Activated gamma-delta T cell treated with anti-CD3 and anti-CD28 coated beads, Interleukin-2, amount 50 U/mL, for 16 hours (primary cell): ENCODE measurements around the gene DHX35.
A peak's percentile ranks its signal among the peaks of the same experiment; 100 is the strongest.

Experiments used
- DNase-seq: peaks from one replicate; pipeline ENCODE4 v3.0.0-alpha.2; 2020; ENCODE audit warnings: low read depth

The DHX35 gene

DNA sequence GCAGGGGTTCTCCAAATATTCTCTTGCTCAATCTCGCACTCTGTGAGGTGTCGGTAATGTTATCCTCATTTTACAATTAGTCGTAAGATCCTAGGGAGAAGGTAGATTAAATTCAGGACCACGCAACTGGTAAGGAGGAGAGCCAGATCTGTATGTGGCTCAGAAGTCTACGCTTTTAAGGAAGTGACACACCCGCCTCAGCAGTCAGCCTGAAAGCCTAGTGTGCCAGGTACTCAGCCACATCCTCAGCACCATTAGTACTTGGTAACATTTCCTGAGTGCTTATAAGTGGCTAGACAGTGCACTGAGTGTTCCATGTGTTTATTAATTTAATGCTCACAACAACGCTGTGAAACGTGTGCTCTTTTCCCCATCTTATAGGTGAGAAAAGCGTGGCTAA, 63.7 kb downstream of the DHX35 start:
- no peak for DNase-seq

DNA sequence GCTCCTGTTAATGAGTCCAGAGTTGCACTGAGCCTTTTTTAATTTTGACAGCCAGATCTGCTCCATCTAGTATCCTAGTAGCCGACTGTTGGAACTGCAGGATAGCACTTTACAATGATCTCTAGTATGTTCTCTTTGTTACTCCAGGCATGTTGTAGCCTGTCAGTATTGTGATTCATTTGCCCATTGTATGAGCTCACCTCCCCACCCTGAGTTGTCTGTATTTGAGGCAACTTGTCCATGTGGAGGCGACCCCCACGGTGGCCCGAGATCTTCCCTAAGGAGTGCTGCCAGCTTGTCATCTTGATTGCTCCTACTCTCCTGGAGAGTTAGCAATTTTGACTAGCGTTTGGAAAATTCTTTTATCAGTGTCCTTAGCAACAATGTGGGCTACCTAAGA, 67.2 kb downstream of the DHX35 start:
- no peak for DNase-seq

DNA sequence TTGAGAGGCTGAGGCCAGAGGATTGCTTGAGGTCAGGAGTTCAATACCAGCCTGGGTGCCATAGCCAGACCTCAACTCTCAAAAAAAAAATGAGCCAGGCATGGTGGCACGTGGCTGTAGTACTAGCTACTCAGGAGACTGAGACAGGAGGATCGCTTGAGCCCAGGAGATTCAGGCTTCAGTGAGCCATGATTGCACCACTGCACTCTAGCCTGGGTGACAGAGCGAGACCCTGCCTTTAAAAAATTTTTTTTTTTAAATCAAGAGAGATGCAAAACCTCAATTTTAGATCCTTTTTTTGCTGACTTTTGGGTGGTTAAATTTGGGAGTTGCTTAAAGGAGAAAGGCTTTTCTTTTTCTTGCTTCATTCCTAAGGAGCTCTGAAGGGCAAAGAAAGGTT, 70.9 kb downstream of the DHX35 start:
- DNase-seq: no peak

DNA sequence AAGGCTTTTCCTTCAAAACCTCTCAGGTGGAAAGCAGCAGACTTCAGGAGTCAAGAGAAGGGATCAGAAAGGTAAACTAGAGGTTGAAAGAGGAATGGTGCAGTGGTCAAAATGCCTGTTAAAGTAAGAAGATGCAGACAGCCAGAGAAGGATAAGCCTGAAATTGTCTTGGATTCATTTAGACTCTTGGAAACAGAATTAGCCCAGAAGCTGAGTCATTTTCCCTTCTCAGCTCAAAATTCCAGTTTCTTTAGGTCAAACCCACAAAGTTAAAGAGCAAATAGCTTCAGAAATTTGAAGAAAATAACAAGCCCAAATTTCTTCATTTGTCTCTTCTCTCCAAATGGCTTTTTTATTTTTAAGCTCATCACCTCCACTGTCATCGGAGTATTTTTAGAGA, 73.9 kb downstream of the DHX35 start:
- DNase-seq: no peak

DNA sequence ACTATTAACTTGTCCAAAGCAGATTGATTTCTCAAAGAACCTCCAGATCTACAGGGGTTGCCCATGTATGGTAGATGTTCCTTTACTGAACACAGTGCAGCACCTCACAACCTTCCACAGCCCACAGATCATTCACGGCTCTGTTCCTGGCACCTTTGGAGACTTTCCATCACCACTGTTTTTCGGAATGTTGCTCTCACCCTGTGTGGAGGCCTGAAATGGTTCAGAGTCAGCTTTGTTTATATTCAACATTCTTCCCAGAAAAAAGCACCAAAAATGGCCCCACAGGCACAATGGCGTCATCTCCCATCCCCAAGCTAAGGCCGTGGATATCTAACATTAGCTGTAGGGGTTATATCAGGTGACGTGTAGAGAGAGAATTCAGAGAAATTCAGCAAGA, 74.7 kb downstream of the DHX35 start:
- no peak for DNase-seq

DNA sequence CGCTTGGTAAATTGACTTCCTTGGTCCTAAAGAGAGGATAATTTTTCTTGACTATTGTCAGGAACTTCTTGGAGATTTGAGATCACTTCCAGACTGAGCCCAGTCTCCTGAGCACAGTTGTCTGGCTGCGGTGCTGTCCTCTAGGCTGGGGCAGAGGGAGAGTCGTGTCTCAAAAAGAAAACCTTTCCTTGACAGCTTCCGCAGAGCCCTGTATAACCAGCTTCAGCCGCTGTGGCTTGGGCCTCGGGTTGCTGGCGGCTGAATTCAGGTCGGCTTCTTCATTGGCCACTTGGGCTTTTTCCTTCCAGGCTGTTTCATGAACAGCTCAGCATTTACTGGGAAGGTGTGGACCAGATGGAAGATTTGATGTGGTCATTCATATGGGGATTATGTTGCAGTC, 75.9 kb downstream of the DHX35 start:
- DNase-seq: no peak

DNA sequence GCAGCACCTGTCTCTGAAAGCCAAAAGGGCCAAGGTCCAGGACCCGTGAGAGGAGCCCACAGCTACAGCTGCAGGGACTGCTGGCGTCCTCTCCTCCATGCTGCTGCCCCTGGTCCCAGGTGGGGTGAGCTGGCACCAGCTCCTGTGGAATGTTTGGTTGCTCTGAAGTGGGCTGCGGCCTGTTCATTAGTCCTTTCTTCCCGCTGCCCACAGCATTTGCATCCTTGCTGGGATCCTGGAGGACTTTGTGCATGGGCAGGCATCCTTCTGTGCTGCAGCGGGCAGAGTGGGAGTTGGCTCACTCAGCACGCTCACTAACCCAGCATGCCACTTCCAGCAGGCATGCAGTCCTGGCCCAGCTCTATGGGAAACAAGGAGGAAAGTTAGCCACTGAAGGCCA, 76.4 kb downstream of the DHX35 start:
- DNase-seq: no peak

DNA sequence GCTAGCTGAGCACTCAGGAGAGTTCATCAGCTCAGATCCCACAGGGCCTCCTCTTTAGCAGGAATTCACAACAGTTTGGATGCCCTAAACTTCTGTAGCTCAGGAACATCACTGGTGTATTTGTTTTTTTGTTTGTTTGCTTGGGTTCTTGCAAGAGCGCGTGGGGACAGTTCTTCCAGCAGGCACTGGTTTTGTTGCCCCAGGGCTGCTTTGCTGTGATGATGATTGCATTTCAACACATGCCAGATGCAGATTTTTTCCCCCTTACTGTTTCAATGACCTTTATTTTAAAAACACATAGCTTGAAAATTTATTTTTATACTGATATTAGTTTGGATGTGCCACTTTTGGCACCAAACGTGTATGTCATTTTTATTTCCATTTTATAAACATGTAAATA, 77.1 kb downstream of the DHX35 start:
- no peak for DNase-seq

DNA sequence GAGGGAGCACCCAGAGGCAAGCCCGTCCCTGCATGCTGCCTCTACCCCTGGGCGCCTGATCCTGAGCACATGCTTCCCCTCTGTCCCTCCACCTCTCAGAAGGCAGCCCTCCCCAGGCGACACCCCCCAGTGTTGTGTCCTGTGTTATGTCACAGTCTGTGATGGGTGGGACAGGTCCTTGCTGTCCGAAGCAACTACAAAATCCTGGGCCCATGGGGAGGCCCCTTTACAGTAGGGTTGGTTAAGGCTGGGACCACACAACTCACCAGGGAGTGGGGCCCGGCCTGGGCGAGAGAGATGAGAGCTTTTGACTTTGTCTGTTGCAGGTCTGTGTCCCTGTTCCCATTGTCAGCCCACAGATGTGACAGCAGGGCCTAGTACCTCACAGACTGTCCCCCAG, 78.0 kb downstream of the DHX35 start:
- DNase-seq: no peak

DNA sequence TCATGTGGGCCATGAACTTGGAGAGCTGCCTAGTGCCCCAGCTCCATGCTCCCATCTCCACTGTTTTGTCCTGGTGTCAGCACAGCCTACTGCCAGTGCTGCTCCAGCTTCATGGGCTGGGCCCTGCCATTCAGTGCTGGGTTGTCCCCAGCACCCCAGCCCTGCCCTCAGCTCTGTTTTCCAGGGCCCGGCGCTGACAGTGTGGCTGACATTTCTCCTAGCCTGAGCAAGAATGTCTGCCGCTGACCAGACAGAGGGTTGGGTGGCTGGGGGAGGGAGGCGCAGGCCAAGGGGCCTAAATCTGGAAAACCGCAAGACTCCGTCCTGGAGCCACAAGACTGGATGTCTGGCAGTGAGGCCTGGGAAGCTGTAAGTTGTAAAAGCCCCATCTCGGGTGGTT, 78.9 kb downstream of the DHX35 start:
- DNase-seq: no peak

DNA sequence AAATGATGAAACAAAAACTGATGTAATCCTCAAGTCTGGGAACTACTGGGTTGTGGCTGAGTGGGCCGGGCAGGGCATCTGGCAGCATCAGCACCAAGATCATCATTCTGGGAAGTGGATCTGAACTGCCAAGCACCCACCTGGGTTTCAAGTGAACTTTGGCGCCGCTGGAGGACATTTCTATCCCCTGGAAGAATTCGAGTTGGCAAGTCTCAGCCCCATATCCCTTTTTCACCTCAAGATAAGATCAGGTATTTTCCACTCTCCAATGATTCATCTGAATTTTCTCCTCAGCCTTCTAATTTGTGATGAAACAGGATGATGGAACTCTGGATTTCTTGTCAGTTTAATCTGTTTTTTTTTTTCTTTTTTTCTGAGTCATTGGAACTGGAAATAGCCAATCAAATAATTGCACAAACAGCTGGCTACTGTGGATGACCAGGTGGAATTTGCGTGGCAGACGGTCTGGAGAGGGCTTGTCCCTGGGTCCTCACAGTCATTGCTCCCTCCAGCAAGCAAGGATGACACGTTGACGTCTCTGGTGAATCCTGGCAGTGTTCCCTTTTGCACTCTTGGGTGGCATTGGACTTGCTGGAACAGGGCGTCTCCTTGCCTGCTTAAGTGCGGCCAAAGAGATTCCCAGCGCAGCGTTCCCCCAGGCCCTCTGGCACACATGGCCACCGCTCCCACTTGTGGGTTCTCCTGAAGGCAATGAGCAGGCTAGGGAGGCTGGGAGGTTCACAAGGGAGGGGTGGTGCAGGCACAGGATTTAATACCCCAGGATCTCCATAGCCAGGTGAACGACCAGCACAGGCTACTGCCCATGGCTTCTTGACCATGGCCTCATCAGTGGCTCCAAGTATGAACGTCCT, 80.4 kb downstream of the DHX35 start:
- DNase-seq: no peak

DNA sequence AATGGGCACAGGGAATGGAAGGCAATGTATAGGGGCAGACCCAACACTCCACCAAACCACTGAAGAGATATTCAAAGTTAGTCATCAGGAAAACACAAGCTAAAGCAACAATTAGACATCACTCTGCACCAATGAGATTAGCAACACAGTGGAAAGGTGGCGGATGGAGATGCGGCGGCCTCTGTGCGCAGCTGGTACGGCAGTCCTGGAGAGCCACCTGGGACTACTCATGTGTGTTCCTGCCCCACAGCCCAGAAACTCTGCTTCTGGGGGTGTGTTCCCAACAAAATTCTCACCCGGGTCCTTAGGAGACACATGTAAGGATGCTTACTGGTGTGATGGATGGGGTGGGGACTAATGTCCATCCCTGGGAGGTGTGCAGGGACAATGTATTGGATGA, 82.4 kb downstream of the DHX35 start:
- no peak for DNase-seq

DNA sequence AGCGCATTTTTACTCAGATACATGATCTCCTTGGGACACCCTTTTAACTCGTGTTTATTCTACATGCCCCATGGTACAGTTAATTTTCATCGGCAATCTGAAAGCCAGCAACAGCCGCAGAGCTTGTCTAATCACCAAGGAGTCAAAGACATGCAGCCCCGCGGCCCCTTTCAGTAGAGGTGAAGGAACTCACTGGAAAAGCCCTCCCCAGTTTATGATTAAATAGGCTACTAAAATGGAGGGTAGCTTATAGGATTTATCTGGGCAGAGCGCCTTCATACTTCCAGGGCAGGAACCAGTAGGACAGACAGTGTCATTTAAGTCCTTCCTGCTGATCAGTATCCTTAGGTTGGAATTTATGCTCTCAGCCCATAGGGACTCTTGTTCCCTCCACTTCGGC, 83.5 kb downstream of the DHX35 start:
- DNase-seq: no peak

DNA sequence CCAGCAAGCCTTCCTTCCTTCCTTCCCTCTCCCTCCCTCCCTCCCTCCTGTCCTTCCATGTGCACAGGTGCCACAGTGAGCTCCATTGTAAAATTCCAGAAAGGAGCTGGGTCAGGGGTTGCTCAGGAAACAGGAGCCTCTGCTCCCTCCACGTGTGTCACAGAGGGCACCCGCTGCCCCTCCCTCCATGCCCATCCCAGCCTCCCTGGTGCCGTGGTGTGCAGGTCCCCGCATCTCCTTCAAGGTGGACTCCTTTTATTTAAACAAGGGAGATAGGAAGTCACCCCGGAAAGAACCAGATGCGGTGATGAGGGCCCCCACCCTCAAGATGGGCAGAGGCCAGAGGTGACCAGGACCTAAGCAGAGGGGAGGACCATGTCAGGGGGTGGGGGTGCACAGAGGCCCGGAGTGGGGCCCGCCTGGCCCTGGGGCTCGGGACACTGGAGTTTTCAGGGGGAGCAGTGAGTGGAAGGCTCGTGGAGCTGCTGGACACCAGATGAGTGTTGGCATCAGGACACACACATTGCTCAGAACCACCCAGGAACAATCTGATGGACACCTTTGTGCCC, 85.4 kb downstream of the DHX35 start:
- no peak for DNase-seq

DNA sequence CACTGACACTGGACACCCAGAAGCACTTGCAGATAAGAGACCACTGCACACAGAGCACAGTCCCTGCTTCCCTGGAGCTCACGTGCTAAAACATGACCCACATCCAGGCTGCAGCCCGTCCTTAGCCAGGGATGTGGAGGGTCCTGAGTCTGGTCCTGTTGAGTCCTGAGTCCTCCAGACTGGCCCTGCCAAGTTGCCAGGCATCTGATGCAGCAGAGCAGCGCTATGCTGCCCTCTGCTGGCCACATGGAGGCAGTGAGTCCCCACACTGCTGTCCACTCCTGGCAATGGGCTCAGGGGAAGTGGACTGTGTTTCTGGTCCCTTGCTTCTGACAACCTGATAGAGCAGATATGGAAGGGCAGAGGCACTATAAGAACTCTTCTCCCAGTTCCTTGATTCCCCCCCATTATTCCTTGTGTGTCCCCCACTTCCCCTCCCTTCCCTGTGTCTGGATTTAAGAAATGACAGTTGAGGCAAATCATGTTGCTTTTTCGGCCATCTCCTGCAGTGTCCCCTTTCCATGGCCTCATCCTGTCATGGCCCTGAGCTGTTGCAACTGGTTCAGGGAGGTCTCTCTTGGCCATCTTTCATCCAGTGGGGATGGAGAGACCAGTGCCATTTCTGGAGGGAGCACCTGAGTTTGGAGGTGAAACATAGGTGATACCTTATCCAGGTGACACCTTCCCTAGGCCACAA, 86.0 kb downstream of the DHX35 start:
- peak; percentile 51 for DNase-seq

DNA sequence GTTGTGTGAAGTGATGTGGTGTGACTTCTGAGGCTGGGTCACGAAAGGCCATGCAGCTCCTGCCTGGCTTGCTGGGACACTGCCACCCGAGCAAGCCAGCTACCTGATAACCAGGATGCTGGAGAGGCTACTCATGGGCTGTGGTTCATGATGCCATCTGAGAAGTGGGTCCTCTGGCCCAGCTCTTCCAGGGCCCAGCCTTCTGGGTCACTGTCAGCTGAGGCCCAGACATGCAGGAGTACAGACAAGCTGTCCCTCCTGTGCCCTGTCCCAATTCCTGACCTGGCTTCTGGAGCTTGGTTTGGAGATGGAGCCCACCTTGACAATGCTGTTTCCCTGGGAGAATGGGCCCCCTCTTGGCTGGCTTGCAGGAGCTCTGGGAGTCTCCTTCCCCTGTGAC, 87.0 kb downstream of the DHX35 start:
- DNase-seq: no peak

DNA sequence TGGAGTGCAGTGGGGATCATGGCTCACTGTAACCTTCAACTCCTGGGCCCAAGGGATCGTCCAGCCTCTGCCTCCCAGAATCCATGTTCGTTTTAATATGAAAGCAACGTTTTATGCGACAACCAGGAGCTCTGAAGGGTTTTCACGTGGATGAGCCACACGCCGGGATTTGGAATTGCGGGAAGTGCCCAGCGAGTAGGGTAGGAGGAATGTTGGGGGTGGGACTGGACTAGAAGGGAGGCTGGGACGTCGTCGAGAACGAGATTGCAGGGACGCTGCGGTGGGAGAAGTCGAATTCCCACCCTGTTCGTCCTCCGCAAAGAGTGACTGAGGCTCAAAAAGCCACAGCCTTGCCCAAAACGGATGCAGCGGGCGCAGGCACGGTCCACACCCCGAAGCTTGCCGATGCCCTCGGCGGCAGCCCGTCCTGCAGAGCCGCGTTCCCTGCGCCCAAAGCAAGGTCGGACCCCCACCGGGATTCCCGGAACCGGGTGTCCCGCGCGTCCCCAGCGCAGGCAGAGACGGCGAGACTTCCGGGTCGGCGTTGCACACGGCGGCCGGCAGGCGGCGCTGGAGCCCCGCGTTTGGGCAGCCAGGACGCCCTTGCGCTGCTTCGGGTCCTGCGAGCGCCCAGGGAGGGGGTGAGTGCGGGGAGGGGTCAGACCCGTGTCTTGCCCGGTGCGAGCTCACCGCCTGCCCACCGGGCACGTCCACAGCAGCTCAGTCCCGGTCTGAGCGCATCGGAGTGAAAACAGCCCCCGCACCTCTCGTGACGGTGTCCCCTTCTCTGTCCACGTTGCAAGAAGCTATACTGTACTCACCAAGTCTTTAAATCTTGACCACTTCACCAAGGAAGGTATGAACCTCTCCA, 87.8 kb downstream of the DHX35 start:
- DNase-seq: peak; percentile 62

DNA sequence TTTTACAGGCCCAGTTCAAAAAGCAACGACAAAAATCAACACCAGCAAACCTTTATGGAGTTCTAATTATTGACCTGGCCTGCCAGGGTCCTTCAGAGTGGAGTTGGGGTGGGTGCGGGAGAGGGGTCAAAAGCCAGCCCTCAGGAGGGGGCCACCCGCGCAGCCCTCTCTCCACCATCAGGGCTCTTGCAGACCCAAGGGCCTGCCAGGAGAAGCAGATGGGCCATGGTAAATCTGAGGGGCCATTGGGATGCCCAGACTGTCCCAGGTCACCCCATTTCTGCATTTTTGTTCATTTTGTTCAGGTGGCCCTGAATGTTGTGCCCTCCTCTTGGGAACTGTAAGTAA, 88.4 kb downstream of the DHX35 start:
- no peak for DNase-seq

DNA sequence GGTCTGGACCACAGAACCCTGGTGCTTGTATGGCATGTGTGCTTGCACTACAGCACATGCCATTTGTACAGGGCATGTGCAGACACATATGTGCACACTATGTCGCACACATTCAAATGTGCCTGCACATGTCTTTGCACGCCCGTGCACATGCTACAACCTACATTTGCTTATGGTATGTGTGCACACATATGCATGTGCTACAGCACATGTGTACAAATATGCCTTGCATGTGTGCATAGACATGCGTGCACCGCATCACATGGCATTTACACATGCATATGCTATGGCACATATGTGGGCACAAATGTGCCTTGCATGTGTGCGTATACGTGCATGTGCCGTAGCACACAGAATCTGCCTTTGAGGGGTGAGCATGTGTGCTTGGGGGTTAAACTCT, 90.5 kb downstream of the DHX35 start:
- DNase-seq: no peak

DNA sequence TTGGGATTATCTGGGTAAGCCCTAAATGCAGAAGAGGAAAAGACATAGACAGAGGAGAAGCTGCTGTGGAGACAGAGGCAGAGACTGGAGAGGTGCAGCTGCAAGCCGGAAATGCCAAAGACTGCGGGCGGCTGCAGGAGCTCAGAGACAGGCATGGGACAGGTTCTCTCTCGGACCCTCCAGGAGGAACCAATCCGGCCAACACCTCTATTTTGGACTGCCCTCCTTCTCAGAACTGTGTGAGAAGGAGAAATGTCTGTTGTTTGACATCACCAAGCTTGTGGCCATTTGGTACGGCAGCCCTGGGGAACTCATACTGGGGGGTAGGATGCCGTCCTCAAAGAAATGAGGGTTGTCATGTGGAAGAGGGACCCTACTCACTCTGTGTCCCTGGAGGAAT, 95.0 kb downstream of the DHX35 start:
- no peak for DNase-seq

DNA sequence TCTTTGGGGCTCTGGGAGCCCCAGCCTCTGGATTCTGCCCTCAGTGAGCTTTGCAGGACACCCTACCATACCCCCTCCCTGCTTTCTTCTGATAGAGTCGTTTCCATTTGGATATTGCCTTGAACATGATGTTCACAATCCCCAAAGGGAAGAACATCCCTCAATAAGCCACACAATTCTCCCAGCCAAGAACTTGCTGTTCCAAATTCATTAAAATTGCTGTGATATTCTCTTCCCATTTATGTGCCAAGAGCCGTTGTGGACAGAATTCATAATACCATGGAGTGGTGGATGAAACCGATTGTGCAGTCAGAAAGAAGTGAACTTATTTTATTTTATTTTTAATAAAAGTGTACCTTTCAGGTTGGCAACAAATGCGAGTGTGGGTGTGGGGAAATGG, 95.8 kb downstream of the DHX35 start:
- DNase-seq: no peak

DNA sequence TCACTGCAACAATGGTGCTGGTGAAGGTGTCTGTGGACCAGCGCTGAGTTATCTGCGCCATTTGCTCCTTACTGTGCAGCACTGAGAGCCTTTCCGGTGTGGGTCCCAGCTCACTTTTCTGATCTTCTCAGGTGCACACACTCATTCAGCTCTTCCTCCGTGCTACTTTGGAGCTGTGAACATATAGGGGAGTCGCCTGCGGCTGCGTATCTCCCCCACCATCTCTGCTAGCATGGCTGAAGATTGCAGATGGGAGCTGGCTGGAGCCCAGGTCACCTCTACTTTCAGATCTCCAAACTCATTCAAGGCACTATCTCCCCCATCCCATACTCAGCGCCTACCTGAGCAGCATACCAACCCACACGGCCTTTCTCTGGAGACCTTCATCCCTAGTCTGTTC, 96.9 kb downstream of the DHX35 start:
- DNase-seq: no peak
